GM18508 (cell line): ENCODE measurements around the gene ATP23.

Source experiments
- ATAC-seq: cut with Tn5 transposase; IDR thresholded peaks from one replicate; pipeline ENCODE4 v1.9.1; 2021; ENCODE audit warnings: moderate number of reproducible peaks; ENCODE audit not compliant: insufficient read depth, unreplicated experiment

The ATP23 gene

DNA sequence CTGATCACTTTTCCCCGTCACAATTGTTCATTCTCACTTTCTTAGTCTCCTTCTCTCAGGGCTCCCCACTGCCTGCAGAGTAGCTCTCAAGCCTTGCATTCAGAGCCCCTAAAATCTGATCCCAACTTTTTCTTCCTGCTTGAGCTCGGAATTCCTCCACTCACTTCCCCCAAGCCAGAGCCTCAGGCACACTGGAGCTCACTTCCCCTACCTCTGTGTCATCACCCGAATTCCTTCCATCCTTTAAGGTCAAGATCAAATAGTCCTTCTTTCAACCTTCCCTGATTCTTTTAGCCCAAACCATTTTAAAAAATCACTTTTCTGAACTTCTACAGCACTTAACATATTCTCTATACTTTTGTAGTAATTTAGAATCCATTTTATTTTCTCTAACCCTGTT, 34.1 kb upstream of the ATP23 start:
- ATAC-seq = no peak

- no peak for ATAC-seq
Measured at GRCh38 chr12:57908511-57908910, 32.9 kb upstream of the ATP23 start.

DNA sequence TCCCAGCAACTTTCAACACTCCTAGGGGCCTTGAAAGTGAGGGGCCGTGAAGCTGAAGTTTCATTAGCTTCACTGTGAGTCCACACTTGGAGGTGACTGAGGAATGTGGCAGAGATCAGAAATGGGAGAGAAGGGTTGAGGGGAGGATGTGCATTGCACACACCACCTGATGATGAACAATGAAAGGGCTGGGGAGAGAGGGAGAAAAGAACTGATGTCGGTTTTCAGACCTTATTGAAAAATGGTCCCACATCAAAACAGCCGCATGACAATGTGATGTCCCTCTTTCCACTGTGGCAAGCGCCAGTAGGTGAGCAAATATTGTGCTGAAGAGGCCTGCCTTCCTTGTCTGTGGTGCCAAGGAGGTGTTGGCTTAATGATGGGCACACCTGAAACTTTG, 32.3 kb upstream of the ATP23 start:
- ATAC-seq = no peak

GRCh38 chr12:57909611-57910010, 31.8 kb upstream of the ATP23 start:
- no peak for ATAC-seq

DNA sequence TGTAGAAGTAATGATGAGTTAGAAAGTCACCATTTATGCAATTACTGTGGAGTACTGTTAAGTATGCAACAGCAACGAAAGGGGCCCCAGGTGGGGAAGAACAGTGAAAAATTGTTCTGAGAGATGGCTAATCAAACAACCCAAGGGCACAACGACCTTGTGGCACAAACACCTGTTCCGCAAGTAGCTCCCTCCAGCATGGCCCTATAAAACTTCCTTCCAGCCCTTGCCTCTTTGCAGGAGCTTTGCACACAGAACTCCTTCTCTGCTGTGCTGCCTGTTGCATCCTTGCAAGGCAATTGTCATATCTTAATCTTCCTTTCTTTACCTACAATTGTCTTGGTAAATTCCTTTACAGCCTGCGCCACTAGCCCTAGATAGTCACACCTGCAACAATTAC, 23.2 kb upstream of the ATP23 start:
- no peak for ATAC-seq

DNA sequence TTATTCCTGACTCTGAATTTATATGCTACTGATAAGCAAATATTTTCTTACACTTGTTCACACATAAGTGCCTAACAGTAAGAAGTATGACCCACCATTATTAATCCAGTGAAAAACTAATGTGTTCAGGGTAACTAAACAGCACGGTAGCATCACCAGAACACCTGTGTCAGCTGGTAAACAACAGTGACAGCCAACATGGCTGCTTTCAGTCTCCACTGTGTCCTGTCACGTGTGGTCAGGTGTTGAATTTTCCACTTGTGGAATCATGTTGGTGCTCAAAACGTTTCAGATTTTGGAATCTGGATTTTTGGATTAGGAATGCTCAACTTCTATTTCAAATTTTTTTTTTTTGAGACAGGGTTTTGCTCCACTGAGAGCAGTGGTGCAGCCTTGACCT, 14.3 kb upstream of the ATP23 start:
- ATAC-seq = no peak

DNA sequence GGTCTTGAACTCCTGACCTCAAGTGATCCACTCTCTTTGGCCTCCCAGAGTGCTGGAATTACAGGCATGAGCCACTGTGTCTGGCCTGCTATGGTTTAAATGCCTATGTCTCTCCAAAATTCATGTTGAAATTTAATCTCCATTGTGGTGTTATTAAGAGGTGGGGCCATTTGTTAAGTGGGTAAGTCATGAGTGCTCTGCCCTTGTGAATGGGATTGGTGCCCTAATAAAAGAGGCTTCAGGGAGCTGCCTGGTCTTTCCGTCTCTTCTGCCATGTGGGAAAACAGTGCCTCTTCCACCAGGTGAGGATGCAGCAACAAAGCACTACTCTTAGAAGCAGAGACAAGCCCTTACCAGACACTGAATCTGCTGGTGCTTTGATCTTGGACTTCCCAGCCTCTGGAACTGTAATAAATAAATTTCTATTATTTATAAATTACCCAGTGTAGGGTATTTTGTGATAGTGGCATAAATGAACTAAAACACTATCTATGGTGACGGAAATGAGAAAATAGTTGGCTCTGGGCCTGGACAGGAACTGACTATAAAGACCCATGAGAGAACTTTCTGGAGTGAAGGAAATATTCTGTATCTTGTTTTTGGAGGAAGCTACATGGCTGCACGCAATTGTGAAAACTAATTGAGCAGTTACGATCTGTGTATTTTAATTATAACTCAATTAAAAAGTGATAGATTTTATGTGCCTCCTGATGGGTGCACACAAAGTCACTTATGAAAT, 12.1 kb upstream of the ATP23 start:
- ATAC-seq = no peak

DNA sequence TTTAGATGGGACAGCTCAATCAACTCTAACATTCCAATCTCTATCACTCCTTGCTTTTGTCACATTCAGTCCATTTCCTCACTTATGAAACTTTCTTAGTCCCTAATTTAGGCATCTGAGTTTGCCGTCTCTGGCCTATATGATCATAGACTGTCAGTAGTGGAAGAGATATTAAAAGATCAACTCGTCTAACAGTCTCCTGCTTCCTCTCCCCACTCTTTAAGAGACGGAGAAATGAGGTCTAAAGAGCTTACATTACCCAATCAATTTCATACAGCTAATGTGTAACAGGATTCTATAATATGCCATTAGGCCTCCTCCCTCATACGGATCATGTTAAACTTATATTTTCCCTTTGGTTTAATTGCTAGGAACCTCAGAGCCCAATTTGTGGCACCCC, 6.5 kb upstream of the ATP23 start:
- no peak for ATAC-seq

- no peak for ATAC-seq
Measured at GRCh38 chr12:57935331-57935730, 6.0 kb upstream of the ATP23 start.

DNA sequence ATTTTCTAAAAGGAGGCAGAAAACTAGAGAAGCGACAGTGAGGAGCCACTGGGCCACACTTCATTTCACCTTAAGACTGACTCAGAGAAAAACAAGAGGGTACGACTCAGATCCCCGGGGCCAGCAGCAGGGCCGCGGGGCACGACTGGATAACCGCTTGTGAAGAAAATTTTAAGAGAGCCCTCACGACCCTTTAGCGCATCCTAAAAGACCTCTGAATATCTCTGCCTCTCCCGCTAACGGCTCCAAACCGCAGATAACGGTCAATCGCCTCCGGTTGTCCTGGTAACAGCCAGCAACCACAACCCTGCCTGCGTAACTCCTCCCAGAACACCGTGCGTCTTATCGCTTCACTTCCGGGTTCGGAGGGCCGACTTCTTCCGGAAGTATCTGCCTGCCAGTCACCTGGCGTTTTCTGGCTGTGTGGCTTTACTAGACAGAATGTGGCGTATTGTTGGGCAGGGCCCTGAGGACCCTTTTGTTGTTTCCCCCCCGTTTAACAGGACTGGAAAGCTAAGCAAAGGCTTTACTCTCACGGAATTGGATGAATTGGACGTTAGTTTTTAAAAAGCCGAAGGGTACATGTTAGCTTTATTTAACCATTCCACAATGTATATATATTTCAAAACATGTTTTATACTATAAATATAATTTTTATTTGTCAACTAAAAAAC, 5.4 kb upstream of the ATP23 start:
- peak; percentile 96 for ATAC-seq

GRCh38 chr12:57936513-57936883, 4.9 kb upstream of the ATP23 start:
- ATAC-seq = no peak

DNA sequence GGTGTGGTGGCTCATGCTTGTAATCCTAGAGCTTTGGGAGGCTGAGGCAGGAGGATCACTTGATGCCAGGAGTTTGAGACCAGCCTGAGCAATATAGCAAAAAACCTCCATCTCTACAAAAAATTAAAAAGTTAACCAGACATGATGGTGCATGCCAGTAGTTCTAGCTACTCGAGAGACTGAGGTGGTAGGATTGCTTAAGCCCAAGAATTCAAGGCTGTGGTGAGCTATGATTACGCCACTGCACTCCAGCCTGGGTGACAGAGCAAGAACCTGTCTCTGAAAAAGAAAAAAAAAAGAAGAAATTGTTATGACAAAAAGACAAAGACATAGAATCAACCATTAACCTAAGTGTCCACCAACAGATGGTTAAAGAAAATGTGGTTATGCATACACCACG, 2.1 kb upstream of the ATP23 start:
- no peak for ATAC-seq

DNA sequence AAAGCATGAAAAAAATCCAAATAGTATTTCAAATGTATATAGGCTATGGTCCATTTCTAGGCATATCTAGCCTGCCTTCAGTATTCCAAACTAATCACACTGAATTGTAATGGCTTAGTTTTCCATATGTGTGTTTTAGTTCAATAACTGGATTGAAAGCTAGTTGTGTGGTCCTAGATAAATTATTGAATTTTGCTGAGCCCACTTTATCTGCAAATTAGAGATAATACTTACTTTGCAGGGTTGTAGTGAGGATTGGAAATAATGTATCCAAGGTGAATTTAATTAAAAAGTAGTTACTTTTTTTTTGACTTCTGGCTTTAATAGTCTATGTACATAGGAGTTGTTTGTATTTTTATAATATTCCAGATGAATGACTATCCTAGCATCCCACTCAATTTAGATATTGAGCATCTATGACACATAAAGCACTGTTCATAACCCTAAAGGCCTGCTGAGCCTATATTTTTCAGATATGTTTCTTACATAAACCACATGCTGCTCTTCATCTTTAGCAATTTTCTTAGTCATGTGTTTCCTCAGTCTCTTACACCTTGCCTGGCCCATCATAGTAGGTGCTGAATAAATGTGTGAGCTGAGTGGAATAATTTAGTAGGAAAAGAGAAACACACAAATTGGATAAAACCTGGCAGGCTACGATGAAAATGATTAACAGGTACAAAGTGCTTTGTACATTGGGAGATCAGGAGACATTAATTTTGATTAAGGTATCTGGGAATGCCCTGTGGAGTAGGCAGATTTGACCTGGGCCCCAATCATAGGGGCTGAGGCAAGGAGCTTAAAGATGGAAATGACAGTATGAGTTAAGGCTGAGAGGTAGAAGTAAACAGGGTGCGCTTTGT, 1.1 kb upstream of the ATP23 start:
- ATAC-seq = no peak

DNA sequence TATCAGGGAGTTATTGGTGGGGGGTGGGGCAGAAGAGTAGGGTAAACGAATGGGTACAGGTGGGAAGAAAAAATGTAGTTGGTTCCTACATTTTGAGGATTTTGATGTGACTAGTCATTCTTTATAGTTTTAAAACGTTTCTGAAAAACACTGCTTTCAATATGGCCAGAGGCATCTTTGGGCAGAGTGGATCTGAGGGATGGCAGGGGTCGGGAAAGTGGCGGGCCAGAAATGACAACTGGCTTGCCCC, 527 bp upstream of the ATP23 start:
- no peak for ATAC-seq

- ATAC-seq = no peak
Measured at GRCh38 chr12:57943438-57944080, 2.2 kb downstream of the ATP23 start.

- no peak for ATAC-seq
Measured at GRCh38 chr12:57944313-57945023, 3.1 kb downstream of the ATP23 start.

DNA sequence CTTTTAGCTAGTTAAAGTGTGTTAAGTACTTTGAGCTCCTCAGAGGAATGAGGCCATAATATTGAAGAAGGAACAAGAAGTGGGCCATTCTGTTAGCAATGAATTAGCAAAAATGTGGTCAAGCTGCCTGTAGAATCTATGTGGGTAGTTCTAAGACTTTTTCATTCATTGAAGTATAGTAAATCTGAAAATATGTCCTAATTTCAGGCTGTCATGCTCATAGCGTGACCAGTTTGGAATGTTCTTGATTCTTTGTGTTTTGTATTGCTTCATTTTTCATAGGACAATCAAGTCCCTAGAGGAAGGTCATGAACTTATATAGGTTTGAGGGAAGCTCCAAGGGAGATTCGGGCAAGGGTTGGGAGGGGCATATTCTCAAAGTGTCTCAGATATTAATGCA, 11.4 kb downstream of the ATP23 start:
- ATAC-seq = no peak

GRCh38 chr12:57954768-57955167, 13.4 kb downstream of the ATP23 start:
- ATAC-seq = no peak

DNA sequence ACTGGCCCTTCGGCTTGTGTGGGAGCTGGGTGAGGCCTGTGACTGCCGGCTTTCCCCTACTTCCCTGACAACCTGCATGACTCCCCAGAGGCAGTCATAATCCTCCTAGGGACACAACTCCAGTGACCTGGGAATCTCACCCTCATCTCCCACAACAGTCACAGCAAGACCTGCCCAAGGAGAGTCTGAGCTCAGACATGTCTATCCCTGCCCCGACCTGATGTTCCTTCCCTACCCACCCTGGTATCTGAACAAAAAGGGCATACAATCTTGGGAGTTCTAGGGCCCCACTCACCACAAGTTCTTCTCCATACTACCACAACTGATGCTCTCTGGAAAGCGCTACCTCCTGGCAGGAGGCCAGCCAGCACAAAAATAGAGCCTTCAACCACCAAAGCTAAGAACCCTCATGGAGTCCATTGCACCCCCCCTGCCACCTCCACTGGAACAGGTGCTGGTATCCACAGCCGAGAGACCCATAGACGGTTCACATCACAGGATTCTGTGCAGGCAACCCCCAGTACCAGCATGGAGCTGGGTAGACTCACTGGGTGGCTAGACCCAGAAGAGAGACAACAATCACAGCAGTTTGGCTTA, 16.8 kb downstream of the ATP23 start:
- no peak for ATAC-seq

GRCh38 chr12:57964421-57964820, 23.1 kb downstream of the ATP23 start:
- ATAC-seq = no peak
